Aorta (tissue), 5 donors: ENCODE data around the gene GULP1. TPM values are rescaled to one million over a fixed set of nuclear protein-coding genes. Genes with fewer than 3 reads are reported as not detected.

Experiments
- ATAC-seq: fragments of 200-7000 bp; cut with Tn5 transposase; one replicate; pipeline ENCODE4 v1.9.1; 2022; ENCODE audit warnings: moderate library complexity; ENCODE audit not compliant: low FRiP score
- DNase-seq, 2 donors: peaks; one replicate each; pipeline ENCODE4 v3.0.0-alpha.2; 2020
- H3K27ac ChIP-seq, 2 donors: one replicate each; pipeline ENCODE4 v1.5.1; 2013; ENCODE audit warnings: low read length in 2 of 2, mild to moderate bottlenecking in 2 of 2, moderate library complexity in 2 of 2, control low read depth in 1 of 2, inconsistent platforms in 1 of 2, low read depth in 1 of 2
- H3K27me3 ChIP-seq, 2 donors: one replicate each; pipeline ENCODE4 v1.6.1; 2013; ENCODE audit warnings: control low read depth in 1 of 2, low read length in 1 of 2, mild to moderate bottlenecking in 1 of 2, moderate library complexity in 1 of 2; ENCODE audit not compliant: insufficient read depth in 2 of 2, control insufficient read depth in 1 of 2
- H3K36me3 ChIP-seq, 2 donors: one replicate each; pipeline ENCODE4 v1.6.1; 2013; ENCODE audit warnings: control low read depth in 1 of 2, low read length in 1 of 2, mild to moderate bottlenecking in 1 of 2; ENCODE audit not compliant: insufficient read depth in 2 of 2, control insufficient read depth in 1 of 2
- H3K4me1 ChIP-seq, 2 donors: one replicate each; pipeline ENCODE4 v1.6.1; 2013; ENCODE audit warnings: low read length in 2 of 2, control low read depth in 1 of 2, mild to moderate bottlenecking in 1 of 2, moderate library complexity in 1 of 2; ENCODE audit not compliant: insufficient read depth in 2 of 2, control insufficient read depth in 1 of 2
- H3K4me3 ChIP-seq, 2 donors: one replicate each; pipeline ENCODE4 v1.5.1; 2013; ENCODE audit warnings: low read length in 2 of 2, control low read depth in 1 of 2, mild to moderate bottlenecking in 1 of 2
- H3K9me3 ChIP-seq: one replicate; pipeline ENCODE4 v1.6.1; 2013; ENCODE audit warnings: mild to moderate bottlenecking, low read length; ENCODE audit not compliant: control insufficient read depth
- WGBS, 2 donors: extraction: QIAGEN DNeasy Blood & Tissue Kit; methylation state at CpG; one replicate each; pipeline ENCODE4 v1.1.7; 2013; 5-methylcytosine and 5-hydroxymethylcytosine counted together
- intact Hi-C, 2 donors: fragments of 100-400 bp; cut with DNase I; formaldehyde crosslinking; loops; one replicate each; pipeline versions ENCODE4 v1.14.2 to v1.15.0; 2022
- long read RNA-seq, 2 donors: library from polyadenylated mRNA; unstranded; transcript quantifications; one replicate each; pipeline ENCODE4 v2.0.0, GENCODE V29; 2020 to 2021
- polyA plus RNA-seq, 2 donors: library from polyadenylated mRNA; stranded (reverse); fragments of 200-250 nt; gene quantifications; one replicate each; pipeline ENCODE4 v1.2.3, GENCODE V29; 2013
- total RNA-seq, 2 donors: library from RNA; stranded (reverse); fragmentation: NEBNext Ultra II Directional; extraction: Animal tissue kit (Norgen Biotek cat#: 25700); gene quantifications; one replicate each; pipeline ENCODE4 v1.2.1, GENCODE V29; 2021
- donor health status: healthy with polysubstance abuse.
- donor health status: Bipolar disorder and iron deficiency.
- donor health status: DM: no; HTN: no; CAD: no.
- donor health status: DM: no; HTN: no; CAD: no.
- donor health status: DM: yes; HTN: yes; CAD: no.

The GULP1 gene
- 10 to 100 TPM; 68.8 to 74.8 TPM for total RNA-seq
- 10 to 100 TPM; 60.2 to 65.3 TPM for polyA plus RNA-seq
- long read RNA-seq, donor 1, transcript GULP1-201 (12 exons, 3,347 nt): minor isoform, 7 of 128 reads
- long read RNA-seq, donor 1, transcript GULP1-206 (12 exons, 1,376 nt): major isoform, 46 of 128 reads
- long read RNA-seq, donor 1, transcript GULP1-209 (7 exons, 1,595 nt): minor isoform, 5 of 128 reads
- long read RNA-seq, donor 1, partial matches to known transcripts: 14 of 128 reads
- long read RNA-seq, donor 1, other reads (novel, unspliced or antisense): 56 of 128 reads
- long read RNA-seq, donor 2, transcript GULP1-206 (12 exons, 1,376 nt): major isoform, 9 of 51 reads
- long read RNA-seq, donor 2, partial matches to known transcripts: 6 of 51 reads
- long read RNA-seq, donor 2, other reads (novel, unspliced or antisense): 32 of 51 reads

GRCh38 chr2:188291617-188292347 lies at the start of gene GULP1:
GULP1 (plus strand) TSS chr2:188291874; CDS start chr2:188477703, 185,829 bp downstream.
- peak within 1 kb of the TSS; percentile 20 to 81 for H3K4me3 ChIP-seq
- no peaks in the 10 kb centered on the region for H3K27me3 ChIP-seq
- peaks cover 0 to 2% of the 10 kb centered on the region in 2 donors for H3K4me1 ChIP-seq
- ATAC-seq (peak; percentile 91), DNase-seq (peak; percentile 83 to 92)
- H3K36me3 ChIP-seq: no peaks in the 10 kb centered on the region
- peak within 1 kb of the TSS; percentile 89 to 95 for H3K27ac ChIP-seq
- H3K9me3 ChIP-seq: no peaks in the 10 kb centered on the region
- intact Hi-C loops: loop anchor here (2.0 to 10.0 kb wide), 6 partner anchors 133 to 707 kb away; no protein-coding TSS in a partner anchor
- WGBS, 2 donors: 0% methylated on average over 61 of the region's 61 CpGs

- intact Hi-C loops: no loop called here
- no peaks in the 10 kb centered on the region for H3K27me3 ChIP-seq
- no peaks in the 10 kb centered on the region for H3K36me3 ChIP-seq
- no peak overlapping the region for H3K4me3 ChIP-seq
- no peaks in the 10 kb centered on the region for H3K9me3 ChIP-seq
- H3K4me1 ChIP-seq: no peaks in the 10 kb centered on the region
- WGBS, 2 donors: 97% methylated on average over 1 of the region's 1 CpG
- no peak overlapping the region for H3K27ac ChIP-seq
- ATAC-seq (no peak), DNase-seq (no peak)
These were observed 48.3 kb upstream of the GULP1 start for GRCh38 chr2:188243381-188243780.

GRCh38 chr2:188244383-188244782 lies 47.3 kb upstream of the GULP1 start:
- intact Hi-C loops: no loop called here
- no peaks in the 10 kb centered on the region for H3K9me3 ChIP-seq
- H3K4me3 ChIP-seq: no peak overlapping the region
- no peak for ATAC-seq
- H3K27ac ChIP-seq: no peak overlapping the region
- 92% methylated on average over 3 of the region's 3 CpGs for WGBS, 2 donors
- no peak for DNase-seq
- no peaks in the 10 kb centered on the region for H3K27me3 ChIP-seq
- H3K4me1 ChIP-seq: no peaks in the 10 kb centered on the region
- no peaks in the 10 kb centered on the region for H3K36me3 ChIP-seq

- Histone ChIP-seq H3K4me1 (no peaks in the 10 kb centered on the region), H3K9me3 (no peaks in the 10 kb centered on the region), H3K36me3 (no peaks in the 10 kb centered on the region), H3K27me3 (no peaks in the 10 kb centered on the region), H3K27ac (no peak overlapping the region), H3K4me3 (no peak overlapping the region)
- ATAC-seq (no peak), DNase-seq (no peak)
- WGBS, 2 donors: 96% methylated on average over 5 of the region's 5 CpGs
- intact Hi-C loops: no loop called here
These were observed 46.4 kb upstream of the GULP1 start for GRCh38 chr2:188245230-188245629.

GRCh38 chr2:188248513-188248912 lies 43.2 kb upstream of the GULP1 start:
- ATAC-seq (no peak), DNase-seq (no peak)
- 94 to 98% methylated on average over 2 of the region's 2 CpGs for WGBS, 2 donors
- no peak overlapping the region for H3K4me3 ChIP-seq
- intact Hi-C loops: no loop called here
- H3K27me3 ChIP-seq: no peaks in the 10 kb centered on the region
- H3K9me3 ChIP-seq: no peaks in the 10 kb centered on the region
- H3K27ac ChIP-seq: no peak overlapping the region
- H3K36me3 ChIP-seq: no peaks in the 10 kb centered on the region
- peaks cover 0 to 1% of the 10 kb centered on the region in 2 donors for H3K4me1 ChIP-seq

- H3K4me1 ChIP-seq: peaks cover 0 to 1% of the 10 kb centered on the region in 2 donors
- intact Hi-C loops: no loop called here
- H3K27me3 ChIP-seq: no peaks in the 10 kb centered on the region
- no peaks in the 10 kb centered on the region for H3K9me3 ChIP-seq
- H3K27ac ChIP-seq: no peak overlapping the region
- 96 to 100% methylated on average over 1 of the region's 1 CpG for WGBS, 2 donors
- ATAC-seq (no peak), DNase-seq (no peak)
- H3K36me3 ChIP-seq: no peaks in the 10 kb centered on the region
- H3K4me3 ChIP-seq: no peak overlapping the region
These were observed 40.6 kb upstream of the GULP1 start for GRCh38 chr2:188251034-188251433.

DNA sequence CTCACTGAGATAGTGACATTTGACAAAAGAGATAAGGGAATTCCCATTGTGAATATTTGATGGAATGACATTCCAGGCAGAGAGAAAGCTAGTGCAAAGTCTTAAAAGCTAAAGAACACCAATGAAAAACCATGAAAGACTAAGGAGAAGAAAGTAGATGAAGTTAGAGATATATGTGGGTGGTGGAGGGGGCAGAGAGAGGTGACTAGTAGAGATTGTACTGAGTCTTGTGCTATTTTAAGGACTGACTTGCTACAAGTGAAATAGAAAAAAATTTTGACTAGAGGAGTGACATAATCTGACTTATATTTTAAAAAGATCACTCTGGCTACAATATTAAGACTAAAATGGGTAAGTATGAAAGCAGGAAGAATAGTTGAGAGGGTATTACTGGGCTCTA lies 35.3 kb upstream of the GULP1 start:
- Histone ChIP-seq H3K9me3 (no peaks in the 10 kb centered on the region), H3K27me3 (no peaks in the 10 kb centered on the region), H3K4me3 (no peak overlapping the region), H3K36me3 (no peaks in the 10 kb centered on the region), H3K4me1 (no peaks in the 10 kb centered on the region), H3K27ac (no peak overlapping the region)
- ATAC-seq: no peak
- intact Hi-C loops: no loop called here
- no peak for DNase-seq

DNA sequence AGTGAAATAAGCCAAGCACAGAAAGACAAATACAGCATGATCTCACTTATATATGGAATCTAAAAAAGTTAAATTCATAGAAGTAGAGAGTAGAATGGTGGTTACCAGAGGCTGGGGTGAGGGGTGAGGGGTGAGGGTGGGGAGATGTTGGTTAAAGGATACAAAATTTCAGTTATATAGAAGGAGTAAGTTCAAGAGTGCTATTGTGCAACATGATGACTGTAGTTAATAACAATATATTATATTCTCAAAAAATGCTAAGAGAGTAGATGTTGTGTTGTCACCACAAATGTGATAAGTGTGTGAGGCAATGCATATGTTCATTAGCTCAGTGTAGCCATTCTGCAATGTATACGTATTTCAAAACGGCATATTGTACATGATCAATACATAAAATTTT lies 26.4 kb upstream of the GULP1 start:
- intact Hi-C loops: no loop called here
- H3K4me3 ChIP-seq: no peak overlapping the region
- no peak overlapping the region for H3K27ac ChIP-seq
- DNase-seq (no peak), ATAC-seq (no peak)
- no peaks in the 10 kb centered on the region for H3K9me3 ChIP-seq
- H3K36me3 ChIP-seq: no peaks in the 10 kb centered on the region
- no peaks in the 10 kb centered on the region for H3K27me3 ChIP-seq
- 97 to 98% methylated on average over 2 of the region's 2 CpGs for WGBS, 2 donors
- H3K4me1 ChIP-seq: no peaks in the 10 kb centered on the region

GRCh38 chr2:188267776-188268175 lies 23.9 kb upstream of the GULP1 start:
- Histone ChIP-seq H3K36me3 (no peaks in the 10 kb centered on the region), H3K27me3 (no peaks in the 10 kb centered on the region), H3K4me3 (no peak overlapping the region), H3K27ac (no peak overlapping the region), H3K4me1 (no peaks in the 10 kb centered on the region), H3K9me3 (no peaks in the 10 kb centered on the region)
- no peak for DNase-seq
- 93 to 96% methylated on average over 2 of the region's 2 CpGs for WGBS, 2 donors
- no peak for ATAC-seq
- intact Hi-C loops: no loop called here
